Heart left ventricle (tissue), 13 donors: Measurements from ENCODE around the gene DPYSL4.

Experiments used
- CTCF ChIP-seq, 12 donors: fragments of 200-600 bp; sonication (generic) in 4 of 12; IDR thresholded peaks; one replicate each; pipeline versions ENCODE4 v1.5.0 to v1.8.0; 2018 to 2022; ENCODE audit warnings: antibody characterized with exemption in 12 of 12, mild to moderate bottlenecking in 5 of 12
- POLR2A ChIP-seq, 2 donors: fragments of 450-650 bp; IDR thresholded peaks; one replicate each; pipeline ENCODE4 v1.6.1; 2017; ENCODE audit warnings: antibody characterized with exemption in 2 of 2, mild to moderate bottlenecking in 2 of 2, moderate library complexity in 2 of 2
- donor health status: ischemic (EF 13 %, LVEDD 7.1; RV severe dilation, severe dysfunction).
- donor health status: DM: no; HTN: yes; CAD: no.
- donor health status: DM: no; HTN: no; CAD: no.
- donor health status: ischemic (EF 25% LVEDD 6.9; RV normal size, moderate dysfunction).
- donor health status: ischemic (EF 25% LVEDD 5.7; RV mildly dilated, moderate dysfunction).
- donor health status: ischemic (EF 35%, LVEDD 5.7; RV mildly dilated, moderate dysfunction).
- donor health status: nonischemic (EF 11% LVEDD 7.7; RV severe dilation, severe dysfunction).
- donor health status: DM: yes; HTN: yes; CAD: no.
- donor health status: PGD.
- donor health status: ischemic (EF 29% LVEDD 5.4; RV normal size, mild dysfunction).
- donor health status: nonischemic (EF 23%, LVEDD 6.1; RV moderate dilation, normal function).

- TF ChIP-seq CTCF (IDR thresholded peaks at IDR 0.05) (no peak), POLR2A (IDR thresholded peaks at IDR 0.05) (no peak)
Measured at GRCh38 chr10:132226586-132227405, 40.0 kb downstream of the DPYSL4 start.
